HCT116 (cell line): ENCODE results near the gene SPRY4.
"Not testable (repeated sequence)": the region's sequence is repeated elsewhere in the genome, so short reads cannot be mapped to it uniquely, and the experiment has no call there.

Source experiments
- CTCF ChIP-seq, 3 experiments: fragments of 200-600 bp in 1 of 3; sonication (generic) in 1 of 3; IDR thresholded peaks in 2 of 3; conservative IDR thresholded peaks in 1 of 3; 2 replicates each; pipeline ENCODE4 v1.5.1; 2012 to 2017; ENCODE audit warnings: low read depth in 2 of 3, low read length in 2 of 3, antibody characterized with exemption in 1 of 3, borderline replicate concordance in 1 of 3, control low read depth in 1 of 3, mild to moderate bottlenecking in 1 of 3, mixed read lengths in 1 of 3, mixed run types in 1 of 3, moderate library complexity in 1 of 3; ENCODE audit not compliant: insufficient read depth in 1 of 3
- EZH2 ChIP-seq: fragments of 200-600 bp; sonication (generic); IDR thresholded peaks from 2 replicates; pipeline ENCODE4 v1.6.1; 2017; ENCODE audit warnings: antibody characterized with exemption, mixed run types
- MAX ChIP-seq: IDR thresholded peaks from 2 replicates; pipeline ENCODE4 v1.6.1; 2012
- POLR2A ChIP-seq: IDR thresholded peaks from 2 replicates; pipeline ENCODE4 v1.7.0; 2011; ENCODE audit warnings: borderline replicate concordance; ENCODE audit not compliant: insufficient read depth, insufficient read length; ENCODE audit errors: extremely low read depth
- REST ChIP-seq: IDR thresholded peaks from 2 replicates; pipeline ENCODE4 v1.6.1; 2012; ENCODE audit warnings: low read depth
- YY1 ChIP-seq: IDR thresholded peaks from 2 replicates; pipeline ENCODE4 v1.6.1; 2011; ENCODE audit warnings: low read length, low read depth, moderate library complexity, mild to moderate bottlenecking; ENCODE audit not compliant: insufficient replicate concordance; ENCODE audit errors: extremely low read depth

- TF ChIP-seq YY1; EZH2; CTCF (IDR thresholded peaks at IDR 0.05 in 2 of 3, conservative IDR thresholded peaks at IDR 0.05 in 1 of 3; ENCODE audit: borderline replicate concordance in 1 of 3, insufficient read depth in 1 of 3, low read depth in 2 of 3, low read length in 2 of 3); REST; POLR2A; MAX: not testable (repeated sequence)
Observed at GRCh38 chr5:142362193-142362592, 37.4 kb upstream of the SPRY4 start.
